SK-N-MC (cell line): ENCODE data around the gene SPATA6.

Source experiments
- EZH2 ChIP-seq: fragments of 200-600 bp; sonication (generic); IDR thresholded peaks from one replicate; pipeline ENCODE4 v1.6.1; 2017; ENCODE audit warnings: antibody characterized with exemption
- FOXP2 ChIP-seq: optimal IDR thresholded peaks from 2 replicates; pipeline ENCODE3; 2011; ENCODE audit warnings: mild to moderate bottlenecking, moderate library complexity; ENCODE audit not compliant: insufficient read depth; ENCODE audit errors: extremely low read length, control extremely low read depth
- POLR2AphosphoS5 ChIP-seq: IDR thresholded peaks from 2 replicates; pipeline ENCODE4 v1.6.1; 2012; ENCODE audit warnings: mild to moderate bottlenecking, low read depth, low read length, borderline replicate concordance

- TF ChIP-seq EZH2 (no peak), POLR2AphosphoS5 (no peak), FOXP2 (no peak)
Observed at GRCh38 chr1:48263041-48263440, 209.0 kb downstream of the SPATA6 start.
